Panc1 (cell line): ENCODE results near the gene ADAM12. TPM values are rescaled to one million over a fixed set of nuclear protein-coding genes. Genes with fewer than 3 reads are reported as not detected.

ENCODE experiments used
- ATAC-seq: fragments of 200-7000 bp; cut with Tn5 transposase; 2 replicates; pipeline ENCODE4 v1.9.1; 2020; ENCODE audit warnings: mild to moderate bottlenecking, moderate library complexity
- BruUV-seq: library from RNA; stranded (reverse); fragments of 400-500 nt; replicated peaks from 2 replicates; lab custom pipeline; 2021; lab: Mats Ljungman, UMichigan
- CTCF ChIA-PET: fragments of 300-600 bp; sonication (Branson Sonifier 250); formaldehyde crosslinking; loops from one replicate; lab custom pipeline; 2022; ENCODE audit warnings: antibody characterized with exemption; lab: Charles Lee
- POLR2A ChIA-PET: fragments of 300-600 bp; sonication (Branson Sonifier 250); formaldehyde crosslinking; loops from one replicate; lab custom pipeline; 2022; ENCODE audit warnings: antibody characterized with exemption; lab: Charles Lee
- DNase-seq: peaks from one replicate; pipeline ENCODE4 v3.0.0-alpha.2; 2010; ENCODE audit warnings: low read depth, low spot score
- H3K27ac ChIP-seq: 2 replicates; pipeline ENCODE4 v1.5.1; 2011; ENCODE audit warnings: mild to moderate bottlenecking, low read length, inconsistent platforms
- H3K27me3 ChIP-seq: fragments of 200-500 bp; sonication (Bioruptor generic); 2 replicates; pipeline ENCODE4 v1.6.0; 2014; ENCODE audit warnings: low read length, inconsistent platforms; ENCODE audit not compliant: control insufficient read depth, insufficient read depth
- H3K36me3 ChIP-seq: fragments of 200-500 bp; sonication (Bioruptor generic); 2 replicates; pipeline ENCODE4 v1.5.1; 2014; ENCODE audit warnings: inconsistent platforms, mild to moderate bottlenecking, low read length, moderate library complexity; ENCODE audit not compliant: control insufficient read depth, insufficient read depth
- H3K4me1 ChIP-seq: 2 replicates; pipeline ENCODE4 v1.5.1; 2011; ENCODE audit warnings: inconsistent platforms, mild to moderate bottlenecking, low read length, moderate library complexity; ENCODE audit not compliant: control insufficient read depth, insufficient read depth
- H3K4me3 ChIP-seq, 2 experiments: 2 replicates each; pipeline ENCODE4 v1.5.1; 2011 to 2012; ENCODE audit warnings: low read depth in 2 of 2, low read length in 2 of 2, mild to moderate bottlenecking in 2 of 2, inconsistent platforms in 1 of 2, moderate library complexity in 1 of 2
- H3K9me3 ChIP-seq: fragments of 200-500 bp; sonication (Bioruptor generic); 2 replicates; pipeline ENCODE4 v1.5.1; 2014; ENCODE audit warnings: low read depth, mild to moderate bottlenecking, inconsistent platforms, low read length, moderate library complexity; ENCODE audit not compliant: control insufficient read depth, insufficient read depth
- POLR2AphosphoS5 ChIP-seq: IDR thresholded peaks from 2 replicates; pipeline ENCODE4 v1.6.1; 2012; ENCODE audit warnings: mild to moderate bottlenecking, low read depth, low read length, moderate library complexity
- REST ChIP-seq, 2 experiments: IDR thresholded peaks; 2 replicates each; pipeline ENCODE4 v1.6.1; 2011 to 2012; ENCODE audit warnings: low read depth in 2 of 2, control low read depth in 1 of 2, low read length in 1 of 2, mild to moderate bottlenecking in 1 of 2, moderate library complexity in 1 of 2; ENCODE audit not compliant: insufficient read depth in 1 of 2
- SIN3A ChIP-seq: IDR thresholded peaks from 2 replicates; pipeline ENCODE4 v1.6.1; 2012; ENCODE audit warnings: low read depth, mild to moderate bottlenecking, low read length, moderate library complexity, borderline replicate concordance; ENCODE audit not compliant: insufficient read depth
- TCF7L2 ChIP-seq: IDR thresholded peaks from 2 replicates; pipeline ENCODE4 v1.6.1; 2011; ENCODE audit warnings: mild to moderate bottlenecking, low read depth, low read length, inconsistent platforms
- in situ Hi-C: cut with HindIII; loops from 2 replicates; pipeline ENCODE4 v1.10.0; 2016; ENCODE audit warnings: low sequenced_read_pairs, low pct_unique_long_range_greater_than_20kb
- intact Hi-C: fragments of 100-400 bp; cut with micrococcal nuclease; formaldehyde crosslinking; loops from one replicate; pipeline ENCODE4 v1.10.0; 2022; ENCODE audit not compliant: unreplicated experiment
- total RNA-seq: library from RNA; stranded (reverse); gene quantifications from one replicate; pipeline ENCODE4 v1.2.1, GENCODE V29; 2021; ENCODE audit not compliant: unreplicated experiment
- TF ChIP-seq, protein P1 (sequence below): fragments of 450-650 bp; IDR thresholded peaks from 2 replicates; pipeline ENCODE4 v1.5.1; 2017; ENCODE audit warnings: mild to moderate bottlenecking

The ADAM12 gene
- total RNA-seq, 1 experiment from 2014 or later, result 0.10 TPM

- H3K36me3 ChIP-seq, result no peaks in the 10 kb centered on the region
- H3K4me3 ChIP-seq, result no peak overlapping the region
- H3K27ac ChIP-seq, result no peak overlapping the region
- ChIA-PET POLR2A (no interaction called here), CTCF (no interaction called here)
- in situ Hi-C loops (no loop called here), intact Hi-C loops (no loop called here)
- no peak for TF ChIP-seq POLR2AphosphoS5
- TF ChIP-seq TCF7L2, result no peak
- TF ChIP-seq SIN3A, result no peak
- TF ChIP-seq REST (IDR thresholded peaks at IDR 0.05; ENCODE audit: insufficient read depth in 1 of 2, low read depth in 2 of 2, low read length in 1 of 2), result no peak
- TF ChIP-seq, protein P1, sequence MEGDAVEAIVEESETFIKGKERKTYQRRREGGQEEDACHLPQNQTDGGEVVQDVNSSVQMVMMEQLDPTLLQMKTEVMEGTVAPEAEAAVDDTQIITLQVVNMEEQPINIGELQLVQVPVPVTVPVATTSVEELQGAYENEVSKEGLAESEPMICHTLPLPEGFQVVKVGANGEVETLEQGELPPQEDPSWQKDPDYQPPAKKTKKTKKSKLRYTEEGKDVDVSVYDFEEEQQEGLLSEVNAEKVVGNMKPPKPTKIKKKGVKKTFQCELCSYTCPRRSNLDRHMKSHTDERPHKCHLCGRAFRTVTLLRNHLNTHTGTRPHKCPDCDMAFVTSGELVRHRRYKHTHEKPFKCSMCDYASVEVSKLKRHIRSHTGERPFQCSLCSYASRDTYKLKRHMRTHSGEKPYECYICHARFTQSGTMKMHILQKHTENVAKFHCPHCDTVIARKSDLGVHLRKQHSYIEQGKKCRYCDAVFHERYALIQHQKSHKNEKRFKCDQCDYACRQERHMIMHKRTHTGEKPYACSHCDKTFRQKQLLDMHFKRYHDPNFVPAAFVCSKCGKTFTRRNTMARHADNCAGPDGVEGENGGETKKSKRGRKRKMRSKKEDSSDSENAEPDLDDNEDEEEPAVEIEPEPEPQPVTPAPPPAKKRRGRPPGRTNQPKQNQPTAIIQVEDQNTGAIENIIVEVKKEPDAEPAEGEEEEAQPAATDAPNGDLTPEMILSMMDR, result no peak
- no peaks in the 10 kb centered on the region for H3K4me1 ChIP-seq
- ATAC-seq (no peak), DNase-seq (no peak)
- H3K9me3 ChIP-seq, result peaks cover 14% of the 10 kb centered on the region; the same call in 1 of the 2 replicates
- no TSS peak for BruUV-seq
- no peaks in the 10 kb centered on the region for H3K27me3 ChIP-seq
These were observed 365.4 kb downstream of the ADAM12 start for GRCh38 chr10:126022841-126023240.

GRCh38 chr10:126021833-126022500, 366.3 kb downstream of the ADAM12 start:
- no peaks in the 10 kb centered on the region for H3K27me3 ChIP-seq
- no peak overlapping the region for H3K27ac ChIP-seq
- peaks cover 14% of the 10 kb centered on the region; the same call in 1 of the 2 replicates for H3K9me3 ChIP-seq
- DNase-seq (no peak), ATAC-seq (no peak)
- ChIA-PET POLR2A (no interaction called here), CTCF (no interaction called here)
- no peak overlapping the region for H3K4me3 ChIP-seq
- TF ChIP-seq, protein P1, result no peak
- TF ChIP-seq SIN3A (no peak), POLR2AphosphoS5 (no peak), REST (IDR thresholded peaks at IDR 0.05; ENCODE audit: insufficient read depth in 1 of 2, low read depth in 2 of 2, low read length in 1 of 2) (no peak), TCF7L2 (no peak)
- in situ Hi-C loops (no loop called here), intact Hi-C loops (no loop called here)
- no peaks in the 10 kb centered on the region for H3K4me1 ChIP-seq
- BruUV-seq, result no TSS peak
- no peaks in the 10 kb centered on the region for H3K36me3 ChIP-seq
